HEK293 (cell line): Measurements from ENCODE around the gene CNKSR3.

ENCODE experiments used
- TF ChIP-seq, protein P1 (sequence below): fragments of 450-650 bp; formaldehyde crosslinking; IDR thresholded peaks from 2 replicates; pipeline ENCODE4 v1.5.1; 2016; ENCODE audit warnings: missing biosample characterization, missing genetic modification characterization
- TF ChIP-seq, protein P2 (sequence below): fragments of 450-650 bp; formaldehyde crosslinking; IDR thresholded peaks from 2 replicates; pipeline ENCODE4 v1.5.1; 2016; ENCODE audit warnings: missing biosample characterization, missing genetic modification characterization

DNA sequence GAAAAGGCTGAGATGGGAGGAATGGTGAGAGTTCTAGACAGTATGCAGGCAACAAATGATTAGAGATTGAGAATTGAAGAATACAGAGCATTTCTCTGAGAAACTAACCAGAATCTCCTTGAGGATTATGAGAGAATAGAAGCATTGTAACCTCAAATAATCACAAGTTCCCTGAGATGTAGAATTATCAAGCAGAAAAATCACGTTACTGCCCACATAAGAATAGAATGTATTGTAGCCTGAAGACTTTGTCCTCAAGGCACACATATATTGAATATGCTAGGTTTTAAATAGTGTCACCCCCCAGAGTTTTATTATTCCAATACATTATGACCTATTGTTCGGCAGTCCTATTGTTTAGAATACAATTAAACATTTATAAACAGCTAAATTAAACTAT is 57.2 kb downstream of the CNKSR3 start:
- TF ChIP-seq, protein P1, sequence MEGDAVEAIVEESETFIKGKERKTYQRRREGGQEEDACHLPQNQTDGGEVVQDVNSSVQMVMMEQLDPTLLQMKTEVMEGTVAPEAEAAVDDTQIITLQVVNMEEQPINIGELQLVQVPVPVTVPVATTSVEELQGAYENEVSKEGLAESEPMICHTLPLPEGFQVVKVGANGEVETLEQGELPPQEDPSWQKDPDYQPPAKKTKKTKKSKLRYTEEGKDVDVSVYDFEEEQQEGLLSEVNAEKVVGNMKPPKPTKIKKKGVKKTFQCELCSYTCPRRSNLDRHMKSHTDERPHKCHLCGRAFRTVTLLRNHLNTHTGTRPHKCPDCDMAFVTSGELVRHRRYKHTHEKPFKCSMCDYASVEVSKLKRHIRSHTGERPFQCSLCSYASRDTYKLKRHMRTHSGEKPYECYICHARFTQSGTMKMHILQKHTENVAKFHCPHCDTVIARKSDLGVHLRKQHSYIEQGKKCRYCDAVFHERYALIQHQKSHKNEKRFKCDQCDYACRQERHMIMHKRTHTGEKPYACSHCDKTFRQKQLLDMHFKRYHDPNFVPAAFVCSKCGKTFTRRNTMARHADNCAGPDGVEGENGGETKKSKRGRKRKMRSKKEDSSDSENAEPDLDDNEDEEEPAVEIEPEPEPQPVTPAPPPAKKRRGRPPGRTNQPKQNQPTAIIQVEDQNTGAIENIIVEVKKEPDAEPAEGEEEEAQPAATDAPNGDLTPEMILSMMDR (tag by site-specific recombination): no peak
- TF ChIP-seq, protein P2, sequence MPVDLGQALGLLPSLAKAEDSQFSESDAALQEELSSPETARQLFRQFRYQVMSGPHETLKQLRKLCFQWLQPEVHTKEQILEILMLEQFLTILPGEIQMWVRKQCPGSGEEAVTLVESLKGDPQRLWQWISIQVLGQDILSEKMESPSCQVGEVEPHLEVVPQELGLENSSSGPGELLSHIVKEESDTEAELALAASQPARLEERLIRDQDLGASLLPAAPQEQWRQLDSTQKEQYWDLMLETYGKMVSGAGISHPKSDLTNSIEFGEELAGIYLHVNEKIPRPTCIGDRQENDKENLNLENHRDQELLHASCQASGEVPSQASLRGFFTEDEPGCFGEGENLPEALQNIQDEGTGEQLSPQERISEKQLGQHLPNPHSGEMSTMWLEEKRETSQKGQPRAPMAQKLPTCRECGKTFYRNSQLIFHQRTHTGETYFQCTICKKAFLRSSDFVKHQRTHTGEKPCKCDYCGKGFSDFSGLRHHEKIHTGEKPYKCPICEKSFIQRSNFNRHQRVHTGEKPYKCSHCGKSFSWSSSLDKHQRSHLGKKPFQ (tag by site-specific recombination): no peak
